Measurements from ENCODE around the gene RCE1.
A peak's percentile ranks its signal among the peaks of the same experiment; 100 is the strongest.

The RCE1 gene

DNA sequence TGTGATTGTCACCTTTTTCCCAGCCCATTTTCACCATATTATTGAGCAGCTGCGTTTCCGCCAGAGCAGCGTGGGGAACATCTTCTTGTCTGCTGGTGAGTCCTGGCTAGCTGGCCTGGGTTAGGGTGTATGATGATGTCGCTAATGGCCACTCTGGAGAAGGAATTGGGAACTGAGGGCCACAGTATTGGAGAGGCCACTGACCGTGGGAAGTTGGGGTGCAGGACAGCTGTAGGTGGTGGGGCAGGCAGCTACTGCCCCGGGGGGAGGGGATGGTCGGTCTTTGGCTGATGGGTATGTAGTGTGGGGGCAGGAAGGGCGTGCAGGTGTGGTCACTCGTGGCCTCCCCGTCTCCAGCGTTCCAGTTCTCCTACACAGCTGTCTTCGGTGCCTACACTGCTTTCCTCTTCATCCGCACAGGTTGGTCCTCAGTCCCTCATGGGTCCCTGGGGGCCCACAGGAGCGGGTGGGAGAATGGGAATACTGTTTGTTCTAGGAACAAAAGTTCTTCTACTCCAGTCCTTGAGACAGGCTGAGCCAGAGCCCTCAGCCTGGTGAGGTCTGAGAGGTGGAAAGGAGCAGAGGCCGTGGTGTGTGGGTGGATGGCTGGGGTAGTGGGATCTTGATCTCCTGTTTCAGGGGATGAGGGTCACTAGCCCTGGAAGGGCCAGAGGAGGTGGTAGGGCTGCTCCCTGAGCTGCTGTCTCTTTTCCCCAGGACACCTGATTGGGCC lies 2.1 kb downstream of the RCE1 start:
- DNase-seq: no peak

DNA sequence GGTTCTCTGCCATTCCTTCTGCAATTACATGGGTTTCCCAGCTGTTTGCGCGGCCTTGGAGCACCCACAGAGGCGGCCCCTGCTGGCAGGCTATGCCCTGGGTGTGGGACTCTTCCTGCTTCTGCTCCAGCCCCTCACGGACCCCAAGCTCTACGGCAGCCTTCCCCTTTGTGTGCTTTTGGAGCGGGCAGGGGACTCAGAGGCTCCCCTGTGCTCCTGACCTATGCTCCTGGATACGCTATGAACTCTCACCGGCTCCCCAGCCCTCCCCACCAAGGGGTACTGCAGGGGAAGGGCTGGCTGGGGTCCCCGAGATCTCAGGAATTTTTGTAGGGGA lies 2.6 kb downstream of the RCE1 start:
- no peak for DNase-seq

DNA sequence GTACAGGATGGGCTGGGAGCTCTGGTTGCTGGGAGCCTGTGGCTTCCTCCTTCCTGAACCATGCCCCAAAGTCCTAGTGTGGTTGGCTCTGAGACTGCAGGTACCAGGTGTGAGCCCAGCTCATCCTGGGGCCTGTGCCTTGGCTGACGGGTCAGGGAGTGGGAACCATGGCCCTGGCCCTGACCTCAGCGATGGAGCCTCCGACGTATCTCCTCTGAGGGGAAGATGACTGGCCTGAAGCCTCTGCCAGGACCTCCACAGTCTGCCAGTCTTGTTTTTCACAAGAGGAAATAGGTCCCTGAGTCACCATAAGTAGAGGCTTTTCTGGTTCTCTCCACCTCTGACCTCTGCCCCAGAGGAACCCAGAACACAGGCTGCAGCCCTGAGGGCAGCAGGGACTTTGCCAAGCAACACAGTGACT lies 3.4 kb downstream of the RCE1 start:
- no peak for DNase-seq

DNA sequence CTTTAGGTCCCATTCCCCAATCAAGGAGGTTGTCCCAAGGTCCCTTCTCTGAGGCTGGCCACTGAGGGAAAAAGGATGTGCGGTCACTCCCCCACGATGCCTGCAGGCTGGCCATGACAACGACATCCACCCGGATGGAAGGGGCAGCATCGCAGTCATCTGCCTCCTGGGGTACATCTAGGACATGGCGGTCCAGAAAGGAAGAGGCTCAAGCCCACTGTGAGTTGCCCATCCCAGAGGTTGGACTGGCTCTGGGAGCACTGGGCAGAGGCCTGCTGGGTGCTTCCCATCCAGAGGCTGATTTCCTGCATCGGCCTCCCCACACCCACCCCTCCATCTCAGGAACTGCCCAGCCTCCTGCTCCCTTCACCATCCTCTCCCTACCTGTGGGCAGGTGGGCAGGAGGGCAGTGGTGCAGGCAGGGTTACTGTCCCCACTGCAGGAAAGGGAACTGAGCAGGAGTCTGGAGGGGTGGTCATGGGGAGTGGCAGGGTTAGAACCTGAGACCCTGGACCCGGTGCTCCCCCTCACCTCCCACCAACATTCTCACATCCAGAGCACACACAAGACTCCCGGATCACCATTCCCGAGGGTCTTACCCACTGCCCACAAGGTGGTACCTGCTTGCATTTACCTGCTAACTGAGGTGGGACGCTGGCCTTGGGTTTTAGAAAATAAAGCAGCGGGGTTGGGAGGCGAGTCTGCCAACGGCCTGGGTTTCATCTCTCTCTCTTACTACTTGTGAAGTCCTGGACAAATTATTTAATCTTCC lies 4.4 kb downstream of the RCE1 start:
- no peak for DNase-seq

DNA sequence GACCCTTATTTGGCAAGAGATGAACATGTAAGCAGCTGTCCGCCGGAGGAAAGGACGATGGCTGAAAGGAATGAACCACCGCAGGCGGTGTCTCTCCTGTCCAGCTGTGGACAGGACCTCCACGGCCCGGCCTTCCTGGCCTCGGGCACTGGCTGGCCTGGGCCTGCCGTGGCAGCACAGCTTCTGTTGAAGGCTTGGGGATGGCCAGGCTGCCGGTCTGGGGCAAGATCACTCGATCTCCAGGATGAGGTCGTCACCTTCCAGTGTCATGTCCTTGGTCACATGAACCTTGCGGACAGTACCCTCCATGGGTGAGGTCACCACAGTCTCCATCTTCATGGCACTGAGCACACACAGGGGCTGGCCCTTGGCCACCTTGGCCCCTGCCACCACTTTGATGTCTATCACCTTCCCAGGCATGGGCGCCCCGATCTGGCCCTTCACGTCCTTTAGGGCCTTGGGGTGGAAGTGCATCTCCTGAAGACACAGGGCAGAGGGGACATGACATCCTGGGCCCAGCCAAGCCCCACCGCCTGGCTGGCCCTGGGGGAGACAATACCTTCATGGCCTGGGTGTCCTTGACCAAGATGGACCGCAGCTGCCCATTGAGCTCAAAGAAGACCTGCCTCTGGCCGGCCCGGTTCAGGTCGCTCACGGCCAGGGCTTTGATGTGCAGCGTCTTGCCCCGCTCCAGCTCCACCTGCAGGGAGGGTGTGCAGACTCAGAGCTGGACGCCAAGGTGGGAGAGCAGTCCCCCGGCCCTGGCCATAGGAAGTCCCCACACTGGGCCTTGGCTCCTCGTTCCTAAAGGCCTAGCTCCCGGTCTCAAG lies 5.6 kb downstream of the RCE1 start:
- no peak for DNase-seq

DNA sequence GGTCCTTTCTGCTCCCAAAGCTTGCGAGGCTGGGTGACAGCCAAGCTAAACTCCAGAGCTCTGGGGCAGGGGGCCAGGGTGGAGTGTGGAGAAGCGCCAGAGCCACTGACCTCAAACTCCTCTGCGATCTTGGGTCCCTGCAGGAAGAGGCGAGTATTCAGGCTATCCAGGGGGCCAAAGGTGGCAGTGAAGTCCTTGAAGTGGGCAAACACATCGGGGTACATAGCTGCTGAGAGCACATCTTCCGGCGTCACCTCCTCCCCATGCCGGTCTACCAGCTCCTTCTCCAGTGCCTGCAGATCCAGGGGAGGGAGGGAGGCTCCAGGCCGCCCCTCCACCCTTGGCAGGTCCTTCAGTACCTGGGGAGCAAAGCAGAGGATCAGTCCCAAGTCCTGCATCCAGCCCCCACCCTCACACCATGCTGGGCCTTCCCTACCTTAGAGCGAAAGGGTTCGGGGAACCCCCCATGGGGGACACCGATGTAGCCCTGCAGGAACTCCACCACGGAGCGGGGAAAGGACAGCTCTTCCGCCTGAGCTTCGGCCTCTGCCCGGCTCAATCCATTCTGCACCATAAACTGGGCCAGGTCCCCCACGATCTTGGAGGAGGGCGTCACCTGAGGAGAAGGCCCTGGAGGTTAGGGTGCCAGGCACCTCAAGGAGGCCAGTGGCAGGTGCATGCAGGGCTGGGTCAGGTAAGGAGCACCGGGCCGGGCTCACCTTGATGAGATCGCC lies 6.4 kb downstream of the RCE1 start:
- no peak for DNase-seq

DNA sequence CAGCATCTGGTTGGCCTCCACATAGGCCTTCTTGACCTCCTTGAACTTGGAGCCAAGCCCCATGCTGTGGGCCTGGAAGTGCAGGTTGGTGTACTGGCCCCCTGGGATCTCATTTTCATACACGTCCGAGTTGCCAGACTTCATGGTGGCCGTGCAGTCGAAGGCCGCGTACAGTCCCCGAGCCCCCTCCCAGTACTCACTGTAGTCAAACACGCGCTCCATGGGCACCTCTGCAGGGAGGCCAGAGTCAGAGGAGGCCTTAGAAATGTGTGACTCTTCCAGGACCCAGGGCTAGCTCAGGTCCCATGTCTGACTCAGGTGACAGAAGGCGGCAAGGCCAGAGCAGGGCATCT lies 7.0 kb downstream of the RCE1 start:
- DNase-seq: no peak

DNA sequence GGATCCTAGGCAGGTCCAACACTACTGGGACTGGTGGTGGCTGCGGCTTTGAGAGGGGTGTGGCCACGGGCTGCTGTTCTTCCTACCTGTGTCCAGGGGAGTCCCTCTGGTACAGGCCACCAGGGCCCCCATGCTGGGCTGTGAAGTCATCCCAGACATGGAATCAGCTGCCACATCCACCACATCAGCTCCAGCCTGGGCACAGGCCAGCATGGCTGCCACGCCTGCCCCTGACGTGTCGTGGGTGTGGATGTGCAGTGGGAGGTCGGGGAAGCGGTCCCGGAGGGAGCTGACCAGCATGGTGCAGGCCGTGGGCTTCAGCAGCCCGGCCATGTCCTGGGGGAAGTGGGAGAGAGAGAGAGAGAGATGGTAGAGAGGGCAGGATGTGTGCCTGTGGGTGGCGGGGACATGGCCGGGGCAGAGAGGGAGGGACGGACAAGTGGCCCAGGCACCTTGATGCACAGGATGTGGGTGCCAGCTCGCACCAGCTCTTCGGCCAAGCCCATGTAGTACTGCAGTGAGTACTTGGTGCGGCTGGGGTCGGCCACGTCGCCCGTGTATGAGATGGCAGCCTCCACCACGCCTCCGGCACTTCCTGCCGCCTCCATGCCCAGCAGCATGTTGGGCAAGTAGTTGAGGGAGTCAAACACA lies 7.5 kb downstream of the RCE1 start:
- DNase-seq: no peak

DNA sequence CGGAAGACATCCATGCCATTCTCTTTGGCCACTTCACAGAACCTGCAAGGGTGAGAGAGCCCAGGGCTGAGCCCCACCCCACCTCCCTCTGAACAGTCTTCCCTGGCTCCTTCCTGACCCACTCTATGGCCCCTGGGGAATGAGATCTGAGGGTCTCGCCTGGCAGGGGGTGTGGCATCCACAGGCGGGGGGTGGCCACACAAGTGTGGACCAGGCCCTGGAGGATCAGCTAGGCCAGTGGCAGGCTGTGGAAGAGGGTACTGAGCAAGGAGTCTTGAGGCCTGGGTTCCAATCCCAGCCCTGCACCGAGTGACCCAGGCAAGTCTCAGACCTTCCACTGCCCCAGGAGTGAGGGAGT lies 8.0 kb downstream of the RCE1 start:
- no peak for DNase-seq

DNA sequence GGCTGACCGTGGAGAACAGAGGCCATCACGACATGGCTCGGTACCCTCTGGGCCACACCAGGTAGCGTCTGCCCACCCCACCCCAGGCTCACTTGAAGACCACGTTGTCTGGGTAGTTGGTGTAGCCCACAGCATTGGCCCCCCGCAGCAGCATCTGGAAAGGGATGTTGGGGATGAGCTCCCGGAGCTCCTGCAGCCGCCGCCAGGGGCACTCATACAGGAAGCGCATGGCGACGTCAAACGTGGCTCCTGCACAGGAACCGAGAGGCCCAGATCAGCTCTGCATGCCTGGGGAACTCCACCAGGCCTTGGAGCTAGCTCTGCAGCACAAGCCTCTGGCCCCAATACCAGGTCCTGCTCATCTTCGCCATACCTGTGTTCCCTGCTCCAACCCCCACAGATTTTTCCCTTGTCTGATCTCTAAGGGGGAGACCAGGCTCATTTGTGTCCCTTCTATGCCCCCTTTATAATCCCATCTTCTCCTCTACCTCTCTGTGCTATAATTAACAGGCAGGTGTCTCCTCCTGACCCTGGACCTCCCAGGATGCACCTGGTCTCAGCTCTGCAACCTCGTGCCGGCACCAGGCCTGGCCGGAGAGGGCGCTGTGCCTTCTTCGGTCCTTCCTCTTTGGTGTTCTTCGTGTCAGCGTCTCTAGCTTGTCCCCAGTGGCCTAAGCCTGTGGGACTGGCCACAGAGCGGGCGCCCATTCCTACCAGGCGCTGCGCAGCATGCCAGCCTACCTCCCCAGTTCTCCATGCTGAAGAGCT lies 8.6 kb downstream of the RCE1 start:
- peak in 1 of 2 experiments; percentile 23 for DNase-seq

DNA sequence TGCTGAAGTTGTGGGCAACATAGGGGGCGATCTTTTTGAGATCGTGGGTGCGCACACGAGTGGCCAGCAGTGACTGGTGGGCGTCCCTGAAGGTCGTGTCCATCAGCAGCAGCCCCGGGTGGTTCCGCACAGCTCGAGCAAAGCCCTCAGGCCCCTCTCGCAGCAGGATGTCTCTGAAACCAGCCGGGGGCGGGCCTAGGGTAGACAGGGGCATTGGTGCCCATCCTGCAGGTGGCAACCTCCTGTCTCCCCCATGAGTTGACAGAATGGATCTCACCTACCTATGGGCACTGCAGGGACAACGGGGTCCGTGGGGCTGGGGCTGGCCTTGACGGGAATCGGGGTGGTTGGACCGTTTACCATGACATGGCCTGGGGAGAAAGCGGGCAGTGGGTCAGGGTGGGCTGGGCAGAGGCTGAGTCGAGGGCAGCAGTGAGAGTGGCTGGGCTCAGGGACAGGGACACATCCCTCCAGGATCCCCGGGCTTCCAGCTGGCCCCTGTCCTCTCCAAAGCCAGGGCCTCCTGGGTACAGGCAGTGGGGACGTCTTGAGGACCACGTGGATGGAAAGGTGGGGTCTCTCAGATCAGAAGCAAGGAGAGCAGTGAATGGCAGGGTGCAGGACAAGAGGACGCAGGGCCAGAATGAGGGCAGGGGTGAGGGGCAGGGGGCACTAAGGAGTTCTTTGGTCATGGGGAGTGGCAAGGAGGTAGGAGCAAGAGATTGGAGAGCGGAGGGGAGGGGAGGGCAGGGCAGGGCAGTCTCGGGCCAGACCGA lies 9.4 kb downstream of the RCE1 start:
- DNase-seq: no peak

DNA sequence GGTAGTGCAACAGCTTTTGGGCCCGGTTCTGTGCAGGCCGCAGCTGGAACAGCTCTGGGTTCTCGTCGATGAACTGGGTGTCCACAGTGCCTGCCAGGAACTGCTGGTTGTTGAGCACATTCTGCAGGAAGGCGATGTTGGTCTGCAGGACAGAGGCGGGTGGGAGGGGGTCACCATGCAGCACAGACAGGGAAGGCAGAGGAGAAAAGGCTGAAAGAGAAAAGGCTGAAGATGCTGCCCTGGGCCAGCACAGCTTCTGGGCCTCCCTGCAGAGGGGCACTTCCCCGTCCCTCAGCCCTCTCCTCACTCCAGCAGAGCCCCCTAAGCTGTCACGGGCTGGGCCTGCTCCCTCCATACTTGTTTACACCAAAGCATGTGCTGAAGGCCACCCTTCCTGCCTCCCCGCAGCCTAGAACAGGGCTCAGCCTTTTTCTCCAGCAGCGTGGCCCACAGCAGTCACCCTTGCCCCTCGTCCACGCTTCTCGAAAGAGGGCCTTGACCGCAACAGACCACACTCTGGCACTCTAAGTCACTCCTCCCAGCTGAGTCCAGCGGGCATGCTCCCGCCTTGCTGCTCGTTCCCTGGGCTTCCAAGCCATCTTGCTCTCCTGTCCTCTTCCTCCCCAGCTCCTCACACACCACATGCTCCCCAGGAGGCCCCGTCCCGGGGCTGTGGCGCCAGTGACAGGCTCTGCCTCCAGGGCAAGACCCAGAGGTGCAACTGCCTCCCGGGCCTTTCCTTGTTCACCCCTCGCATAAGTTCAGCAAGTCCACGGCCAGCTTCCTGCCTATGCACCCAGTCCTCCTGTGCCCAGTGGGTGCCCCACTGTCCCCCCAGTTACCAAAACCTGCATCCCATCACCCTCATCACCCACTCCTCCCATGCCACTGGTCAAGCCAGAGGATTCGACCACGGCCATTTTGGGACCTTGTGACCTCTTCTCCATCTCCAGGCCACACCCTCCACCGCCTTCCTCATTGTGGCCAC lies 10.3 kb downstream of the RCE1 start:
- no peak for DNase-seq

DNA sequence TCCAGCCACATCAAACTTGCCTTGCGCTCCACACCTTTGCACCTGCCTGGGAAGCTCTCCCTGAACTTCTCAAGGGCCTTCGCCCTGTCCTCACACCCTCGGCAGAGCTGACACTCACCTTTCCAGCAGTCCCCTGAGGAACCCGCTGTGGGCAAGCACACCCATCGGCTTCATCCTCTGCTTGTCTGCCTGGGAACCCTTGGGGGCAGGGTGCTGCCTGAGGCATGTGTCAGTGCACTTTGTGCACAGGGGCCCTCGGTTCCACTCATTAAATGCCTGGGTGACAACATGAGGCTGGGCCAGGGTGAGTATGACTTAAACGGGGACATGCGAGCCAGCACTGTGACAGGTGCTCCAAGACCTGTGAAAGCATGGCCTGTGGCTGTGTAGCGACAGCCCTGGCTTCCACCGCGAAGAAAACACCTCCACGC lies 11.0 kb downstream of the RCE1 start:
- no peak for DNase-seq

DNA sequence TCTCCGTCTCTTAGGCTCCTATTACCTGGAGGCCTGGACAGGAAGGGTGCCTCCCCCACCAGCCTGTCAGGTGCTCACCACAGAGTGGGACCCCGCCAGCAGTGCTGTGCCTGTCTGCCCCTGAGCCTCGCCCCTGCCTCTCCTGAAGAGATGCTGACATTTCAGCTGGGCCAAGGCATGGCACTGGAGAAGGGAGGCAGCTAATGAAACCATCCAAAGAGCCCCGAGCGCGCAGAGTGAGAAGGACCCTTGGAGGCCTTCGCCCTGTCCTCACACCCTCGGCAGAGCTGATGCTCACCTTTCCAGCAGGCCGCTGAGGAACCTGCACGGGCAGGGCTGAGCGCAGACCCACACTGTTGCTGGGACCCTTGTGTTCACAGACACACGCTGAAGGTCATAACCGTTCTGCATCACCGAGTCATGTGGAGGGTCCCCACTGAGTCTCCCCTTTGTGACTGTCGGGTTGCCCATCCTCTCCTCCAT lies 11.5 kb downstream of the RCE1 start:
- no peak for DNase-seq

DNA sequence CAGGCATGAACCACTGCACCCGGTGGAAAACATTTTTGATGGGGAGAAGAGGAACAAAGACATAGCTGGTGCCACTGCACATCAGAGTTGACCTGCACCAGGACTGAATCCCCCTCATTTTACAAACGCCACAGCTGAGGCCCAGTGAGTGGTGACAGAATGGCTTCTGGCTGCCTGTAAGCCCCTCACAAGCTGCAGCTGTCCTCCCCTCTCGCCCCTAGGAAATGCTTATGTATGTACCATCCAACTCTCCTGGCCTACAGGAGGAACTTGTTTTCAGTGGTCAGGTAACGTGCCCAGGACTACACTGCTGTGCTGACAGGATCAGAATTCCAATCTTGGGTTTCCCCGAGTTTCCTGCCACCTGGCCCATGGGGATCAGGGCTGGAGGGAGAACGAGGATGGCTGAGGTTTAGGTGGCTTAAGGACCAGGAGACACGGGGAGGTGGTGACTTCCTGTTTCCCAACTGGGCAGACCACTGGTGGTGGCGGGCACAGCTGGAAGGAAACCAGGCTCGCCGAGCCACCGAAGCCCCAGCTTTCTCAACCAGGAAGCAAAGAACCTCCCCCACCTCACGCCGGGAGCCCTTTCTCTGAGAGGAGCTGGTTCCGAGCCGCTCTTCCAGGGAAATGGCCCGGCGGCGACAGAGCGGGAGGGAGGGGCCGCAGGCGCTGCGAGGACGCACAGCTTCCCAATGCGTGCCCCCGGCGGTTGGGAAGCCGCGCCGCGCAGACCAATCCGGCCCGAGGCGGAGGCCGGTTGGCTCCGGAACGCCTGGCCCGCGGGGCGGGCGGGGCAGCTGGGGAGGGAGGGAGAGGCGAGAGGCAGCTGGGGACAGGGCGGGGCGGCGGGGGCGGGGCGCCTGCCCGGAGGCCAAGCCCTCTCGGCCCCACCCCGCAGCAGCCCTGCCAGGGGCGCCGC lies 12.6 kb downstream of the RCE1 start:
- DNase-seq: peak; percentile 80 to 93

DNA sequence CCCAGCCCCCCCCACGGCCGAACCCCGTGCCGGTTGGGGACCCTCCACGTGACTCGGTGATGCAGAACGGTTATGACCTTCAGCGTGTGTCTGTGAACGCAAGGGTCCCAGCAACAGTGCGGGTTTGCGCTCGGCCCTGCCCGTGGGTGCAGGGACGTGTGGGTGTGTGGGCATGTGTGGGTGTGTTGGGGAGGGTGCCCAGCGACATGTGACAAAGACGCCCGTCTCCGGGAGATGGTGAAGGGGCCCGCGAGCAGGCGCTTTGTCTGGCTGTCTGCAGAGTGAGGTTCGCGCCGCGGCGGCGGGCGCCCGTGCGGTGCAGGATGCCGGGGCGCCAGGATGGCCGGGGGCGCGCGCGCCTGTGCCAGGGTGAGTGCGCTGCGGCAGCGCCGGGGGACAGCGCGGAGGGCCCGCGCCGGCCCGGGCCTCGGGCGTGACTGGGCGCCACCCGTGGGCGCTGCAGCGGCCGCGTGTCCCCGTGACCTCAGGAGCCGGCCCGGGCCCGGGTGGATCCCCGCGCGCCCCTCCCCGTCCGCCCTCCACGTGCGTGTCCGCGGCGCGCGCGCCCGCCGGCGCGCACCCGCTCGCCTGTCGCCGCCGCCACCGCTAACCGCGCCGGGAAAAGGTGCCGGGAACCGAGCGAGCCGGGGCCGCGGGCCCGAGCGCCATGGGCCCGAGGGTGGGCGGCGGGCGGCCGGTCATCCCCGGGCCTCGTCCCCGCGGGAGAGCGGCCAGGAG lies 13.4 kb downstream of the RCE1 start, which contains the start of gene LRFN4:
Gene LRFN4, plus strand, starts transcription at position 569 of the 738 bp plus-strand sequence. CDS start 681 bp downstream, outside the sequence.
- peak in 1 of 2 experiments; percentile 55 for DNase-seq

DNA sequence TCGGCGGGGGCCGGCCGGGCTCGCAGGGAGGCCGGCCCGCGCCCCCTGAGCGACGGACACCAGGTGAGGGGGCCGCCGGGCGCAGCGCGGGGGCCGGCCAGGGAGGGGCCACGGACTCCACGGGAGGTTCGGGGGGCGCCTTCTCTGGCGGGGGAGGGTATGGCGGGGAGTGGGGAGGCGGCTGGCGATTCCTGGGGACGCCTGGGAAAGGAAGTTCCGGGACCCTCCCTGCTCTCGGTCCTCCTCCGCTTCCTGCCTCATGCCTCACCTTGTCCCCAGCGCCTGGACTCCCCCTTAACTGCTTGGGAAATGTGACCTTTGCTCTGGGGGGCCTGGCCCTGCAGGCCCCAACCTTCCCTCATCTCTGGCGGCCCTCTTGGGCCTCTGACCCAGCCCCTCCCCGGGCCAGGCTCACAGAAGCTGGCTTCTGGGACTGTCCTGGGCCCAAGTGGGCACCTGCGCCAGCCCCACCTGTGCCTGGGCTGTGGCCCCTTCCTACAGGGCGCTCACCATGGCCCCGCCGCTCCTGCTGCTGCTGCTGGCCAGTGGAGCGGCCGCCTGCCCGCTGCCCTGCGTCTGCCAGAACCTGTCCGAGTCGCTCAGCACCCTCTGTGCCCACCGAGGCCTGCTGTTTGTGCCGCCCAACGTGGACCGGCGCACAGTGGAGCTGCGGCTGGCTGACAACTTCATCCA lies 14.1 kb downstream of the RCE1 start:
- no peak for DNase-seq
